Stimulated activated CD4-positive, alpha-beta T cell treated with anti-CD3 and anti-CD28 coated beads, Interleukin-12 subunit alpha, Interleukin-12 subunit beta, amount 100 ng/mL, for 4 hours (primary cell): ENCODE results near the gene PIAS2.

Experiments used
- DNase-seq: peaks from one replicate; pipeline ENCODE4 v3.0.0-alpha.2; 2020

PIAS2 gene

GRCh38 chr18:46756559-46757201, 160.6 kb downstream of the PIAS2 start, which contains the start of gene ST8SIA5:
TSS of gene ST8SIA5 (minus strand) at chr18:46757053. CDS start at chr18:46756508, 545 bp downstream.
- no peak for DNase-seq

GRCh38 chr18:46756025-46756558, 161.2 kb downstream of the PIAS2 start:
- no peak for DNase-seq

- DNase-seq: no peak
Measured at GRCh38 chr18:46755315-46756024, 161.8 kb downstream of the PIAS2 start.

- no peak for DNase-seq
Measured at GRCh38 chr18:46754661-46755292, 162.5 kb downstream of the PIAS2 start.

- no peak for DNase-seq
Measured at GRCh38 chr18:46754188-46754587, 163.1 kb downstream of the PIAS2 start.
